ENCODE measurements around the gene MEIKIN.

DNA sequence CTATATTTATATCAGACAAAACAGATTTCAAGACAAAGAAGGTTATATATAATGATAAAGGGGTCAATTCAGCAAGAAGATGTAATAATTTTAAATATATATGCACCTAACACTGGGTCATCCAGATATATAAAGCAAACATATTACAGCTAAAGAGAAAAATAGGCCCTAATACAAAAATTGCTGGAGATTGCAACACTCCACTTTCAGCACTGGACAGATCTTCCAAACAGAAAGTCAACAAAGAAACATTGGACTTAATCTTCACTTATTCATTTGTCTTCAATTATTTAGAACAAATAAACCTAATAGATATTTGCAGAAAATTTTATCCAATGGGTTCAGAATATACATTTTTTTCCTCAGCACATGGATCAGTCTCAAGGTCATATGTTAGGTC lies 45.8 kb downstream of the MEIKIN start:
- TF ChIP-seq, protein P1, sequence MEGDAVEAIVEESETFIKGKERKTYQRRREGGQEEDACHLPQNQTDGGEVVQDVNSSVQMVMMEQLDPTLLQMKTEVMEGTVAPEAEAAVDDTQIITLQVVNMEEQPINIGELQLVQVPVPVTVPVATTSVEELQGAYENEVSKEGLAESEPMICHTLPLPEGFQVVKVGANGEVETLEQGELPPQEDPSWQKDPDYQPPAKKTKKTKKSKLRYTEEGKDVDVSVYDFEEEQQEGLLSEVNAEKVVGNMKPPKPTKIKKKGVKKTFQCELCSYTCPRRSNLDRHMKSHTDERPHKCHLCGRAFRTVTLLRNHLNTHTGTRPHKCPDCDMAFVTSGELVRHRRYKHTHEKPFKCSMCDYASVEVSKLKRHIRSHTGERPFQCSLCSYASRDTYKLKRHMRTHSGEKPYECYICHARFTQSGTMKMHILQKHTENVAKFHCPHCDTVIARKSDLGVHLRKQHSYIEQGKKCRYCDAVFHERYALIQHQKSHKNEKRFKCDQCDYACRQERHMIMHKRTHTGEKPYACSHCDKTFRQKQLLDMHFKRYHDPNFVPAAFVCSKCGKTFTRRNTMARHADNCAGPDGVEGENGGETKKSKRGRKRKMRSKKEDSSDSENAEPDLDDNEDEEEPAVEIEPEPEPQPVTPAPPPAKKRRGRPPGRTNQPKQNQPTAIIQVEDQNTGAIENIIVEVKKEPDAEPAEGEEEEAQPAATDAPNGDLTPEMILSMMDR (IDR thresholded peaks at IDR 0.05) = no peak
- TF ChIP-seq POLR2A (IDR thresholded peaks at IDR 0.05) (no peak), POLR2AphosphoS5 (IDR thresholded peaks at IDR 0.05) (no peak)
